HG03571 (cell line): Measurements from ENCODE around the gene RAB7A.

ENCODE experiments used
- ATAC-seq: cut with Tn5 transposase; IDR thresholded peaks from one replicate; pipeline ENCODE4 v1.9.1; 2021; ENCODE audit not compliant: unreplicated experiment

The RAB7A gene

DNA sequence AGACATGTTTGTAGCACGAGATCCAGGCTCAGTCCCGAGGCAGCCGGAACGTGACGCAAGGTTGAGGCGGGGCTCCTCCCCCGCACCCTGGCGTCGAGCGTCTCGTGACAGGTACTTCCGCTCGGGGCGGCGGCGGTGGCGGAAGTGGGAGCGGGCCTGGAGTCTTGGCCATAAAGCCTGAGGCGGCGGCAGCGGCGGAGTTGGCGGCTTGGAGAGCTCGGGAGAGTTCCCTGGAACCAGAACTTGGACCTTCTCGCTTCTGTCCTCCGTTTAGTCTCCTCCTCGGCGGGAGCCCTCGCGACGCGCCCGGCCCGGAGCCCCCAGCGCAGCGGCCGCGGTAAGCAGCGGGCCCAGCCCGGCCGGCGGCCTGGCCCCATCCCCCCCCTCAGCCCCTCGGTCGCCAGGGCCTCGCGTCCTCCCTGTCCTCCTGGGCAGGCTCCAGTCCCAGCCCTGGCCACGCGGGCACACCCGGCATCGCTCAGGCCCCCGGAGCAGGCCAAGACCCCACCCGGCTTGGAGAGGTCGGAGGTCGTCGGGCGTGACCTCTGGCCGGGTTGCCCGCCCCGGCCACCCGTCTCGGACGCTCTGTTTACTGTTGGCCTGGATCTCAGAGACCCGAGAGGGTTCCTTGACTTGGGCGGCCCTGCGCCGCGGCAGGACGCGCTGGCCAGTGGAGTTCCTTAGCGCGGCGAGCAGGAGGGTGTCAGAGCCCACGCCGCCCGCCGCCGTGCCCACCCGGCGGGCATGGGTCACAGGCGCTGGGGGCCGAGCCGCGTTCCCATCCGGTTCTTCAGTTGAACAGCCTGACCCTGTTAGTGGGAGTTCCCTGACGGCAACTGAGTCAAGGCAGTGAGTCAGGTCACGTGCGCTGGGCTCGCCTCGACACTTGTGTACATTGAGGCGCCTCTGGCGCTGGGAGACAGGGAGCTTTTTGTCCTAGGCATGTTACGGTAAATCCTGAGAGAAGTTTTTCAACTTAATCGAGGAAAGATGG, at the start of gene RAB7A:
Gene RAB7A (plus strand): TSS at position 161 of the 994 bp plus-strand sequence. CDS start 69,185 bp downstream, outside the sequence.
- peak; percentile 89 for ATAC-seq

DNA sequence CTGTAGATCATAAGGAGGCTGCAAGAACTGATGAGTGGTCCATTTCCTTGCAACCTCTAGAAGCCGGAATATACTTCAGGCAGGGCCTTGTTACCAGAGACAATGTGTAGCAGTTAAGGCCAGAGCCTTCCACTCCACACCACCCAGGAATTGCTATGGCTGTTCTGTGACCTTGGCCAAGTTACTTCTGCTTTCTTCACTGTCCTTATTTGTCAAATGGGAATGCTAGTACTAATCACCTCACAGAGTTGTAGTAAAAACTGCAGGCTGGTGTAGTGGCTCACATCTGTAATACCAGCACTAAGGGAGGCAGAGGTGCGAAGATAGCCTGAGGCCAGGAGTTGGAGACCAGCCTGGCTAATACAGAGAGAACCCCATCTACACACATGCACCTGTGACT, 46.6 kb upstream of the RAB7A start:
- no peak for ATAC-seq

DNA sequence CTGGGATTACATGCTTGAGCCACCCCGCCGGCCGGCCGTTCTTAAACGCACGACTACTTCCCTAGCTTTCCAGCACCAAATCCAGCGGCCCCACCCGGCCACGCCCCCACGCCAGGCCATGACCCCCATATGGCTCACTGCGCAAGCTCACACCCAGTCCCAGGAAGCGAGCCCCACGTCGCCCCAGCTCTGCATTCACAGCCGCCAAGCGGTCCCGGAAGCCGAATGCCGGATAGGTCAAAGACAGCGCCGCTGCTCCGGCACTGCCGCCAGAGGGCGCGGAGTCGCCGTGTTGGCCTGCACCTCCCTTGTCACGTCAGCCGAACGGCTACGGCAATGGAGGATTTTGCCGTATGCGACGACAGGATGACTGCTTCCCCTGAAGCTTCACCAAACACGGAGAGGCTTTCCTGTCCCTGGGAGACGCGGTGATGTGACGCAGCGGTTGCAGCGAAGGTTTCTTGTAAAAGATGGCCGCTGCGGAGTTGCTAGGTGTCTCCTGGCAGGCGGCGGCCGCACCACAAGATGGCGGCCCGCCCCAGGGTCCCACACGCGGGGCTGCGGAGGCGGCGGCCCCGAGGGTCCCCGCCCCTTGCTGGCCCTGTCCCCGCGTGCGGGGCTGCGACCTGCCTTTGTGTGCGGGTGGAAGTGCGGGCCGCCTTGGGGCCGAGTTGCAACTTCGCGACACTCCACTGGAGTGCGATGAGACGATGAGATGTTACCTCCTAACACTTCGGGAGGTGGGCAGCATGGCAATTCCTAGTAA, 45.2 kb upstream of the RAB7A start:
- ATAC-seq = peak; percentile 95

DNA sequence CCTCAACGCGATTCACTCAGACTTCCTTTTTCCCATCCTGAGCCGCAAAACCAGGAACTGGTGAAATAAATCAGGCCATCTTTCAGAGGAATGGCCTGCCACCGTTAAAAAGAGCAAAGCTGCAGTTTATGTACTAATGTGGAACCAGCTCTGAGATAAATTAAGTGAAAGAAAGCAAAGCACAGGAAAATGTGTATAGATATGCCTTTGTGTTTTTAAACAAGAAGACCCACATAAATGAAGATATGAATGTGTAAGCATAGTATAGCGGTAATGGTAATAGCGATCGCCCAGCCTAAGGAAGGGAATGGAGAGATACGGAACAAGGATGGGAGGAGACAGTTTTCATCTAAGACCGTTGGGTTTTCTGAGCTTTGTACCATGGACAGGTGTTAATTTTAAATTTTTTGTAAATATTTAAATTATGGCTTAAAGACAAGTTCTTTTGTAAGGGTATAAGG, 44.6 kb upstream of the RAB7A start:
- ATAC-seq = no peak

DNA sequence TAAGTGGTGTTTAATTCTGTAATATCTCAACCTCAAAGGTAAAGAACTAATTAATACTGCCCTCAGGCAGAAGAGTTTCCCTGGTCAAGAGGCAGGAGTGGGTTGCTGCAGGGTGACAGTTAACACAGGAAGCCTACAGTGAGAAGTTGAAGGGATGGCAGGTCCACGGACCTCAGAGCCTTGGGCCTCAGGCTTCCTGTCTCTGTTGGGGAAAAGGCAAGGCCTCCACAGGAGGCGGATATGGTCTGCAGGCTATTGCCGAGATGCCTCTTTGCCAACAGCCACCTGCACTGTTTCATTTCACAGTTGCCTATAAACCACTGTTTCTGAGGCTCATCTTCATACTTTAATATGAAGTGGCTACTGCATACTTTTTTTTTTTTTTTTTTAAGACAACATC, 42.0 kb upstream of the RAB7A start:
- no peak for ATAC-seq

DNA sequence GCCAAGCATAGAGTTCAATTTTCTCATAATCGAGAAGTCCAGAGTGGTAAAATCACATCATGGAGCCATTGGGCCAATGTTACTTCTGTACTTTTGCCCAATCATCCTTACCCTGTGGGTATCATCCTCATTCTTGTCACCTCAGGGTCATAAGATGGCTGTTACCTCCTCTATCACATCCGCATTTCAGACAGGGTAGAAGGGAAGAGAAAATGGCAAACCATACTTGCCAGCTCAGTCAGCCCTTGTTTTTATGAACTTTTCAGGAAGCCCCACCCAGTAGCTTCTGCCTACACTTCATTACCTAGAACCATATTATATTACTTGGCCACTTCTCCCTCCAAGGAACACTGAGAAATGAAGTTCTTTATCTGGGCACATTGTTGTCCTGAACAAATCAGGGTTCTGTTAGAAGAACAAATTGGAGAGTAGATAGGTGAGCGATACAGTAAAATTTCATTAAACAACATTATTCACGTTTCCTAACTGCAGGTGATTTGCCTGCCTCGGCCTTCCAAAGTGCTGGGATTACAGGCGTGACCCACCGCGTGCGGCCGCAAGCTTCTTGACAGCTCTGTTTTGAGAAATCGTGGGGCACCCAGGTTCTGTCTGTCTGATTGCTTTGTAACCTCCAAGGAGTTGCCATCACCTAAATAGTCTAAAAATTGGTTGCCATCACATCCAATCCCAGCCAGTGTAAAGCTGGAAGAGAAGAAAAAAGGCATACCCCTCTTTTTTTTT, 40.8 kb upstream of the RAB7A start:
- no peak for ATAC-seq

DNA sequence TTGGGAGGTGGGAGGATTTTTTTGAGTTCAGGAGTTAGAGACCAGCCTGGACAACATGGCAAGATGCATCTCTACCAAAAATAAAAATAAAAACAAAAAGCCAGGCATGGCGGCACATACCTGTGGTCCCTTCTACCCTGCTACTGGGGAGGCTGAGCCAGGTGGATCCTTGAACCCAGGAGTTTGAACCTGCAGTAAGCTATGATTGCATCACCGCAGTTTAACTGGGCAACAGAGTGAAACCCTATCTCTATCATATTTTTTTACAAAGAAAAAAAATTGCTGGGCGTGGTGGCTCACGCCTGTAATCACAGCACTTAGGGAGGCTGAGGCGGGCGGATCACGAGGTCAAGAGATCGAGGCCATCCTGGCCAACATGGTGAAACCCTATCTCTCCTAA, 39.5 kb upstream of the RAB7A start:
- no peak for ATAC-seq

DNA sequence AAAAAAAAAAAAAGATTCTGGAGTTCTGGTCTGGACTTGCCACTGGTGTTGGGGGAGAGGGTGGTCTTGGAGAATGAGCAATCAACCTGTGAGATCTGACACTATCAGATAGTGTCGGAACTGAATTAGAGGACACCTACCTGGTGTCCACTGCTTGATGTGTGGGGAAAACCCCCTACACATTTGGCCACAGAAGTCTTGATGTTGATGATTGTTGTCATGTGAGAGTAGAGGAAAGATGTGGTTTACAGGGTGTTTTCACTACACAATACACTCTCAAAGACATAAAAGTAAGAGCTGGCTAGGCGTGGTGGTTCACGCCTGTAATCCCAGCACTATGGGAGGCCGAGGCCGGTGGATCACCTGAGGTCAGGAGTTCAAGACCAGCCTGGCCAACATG, 36.9 kb upstream of the RAB7A start:
- no peak for ATAC-seq

DNA sequence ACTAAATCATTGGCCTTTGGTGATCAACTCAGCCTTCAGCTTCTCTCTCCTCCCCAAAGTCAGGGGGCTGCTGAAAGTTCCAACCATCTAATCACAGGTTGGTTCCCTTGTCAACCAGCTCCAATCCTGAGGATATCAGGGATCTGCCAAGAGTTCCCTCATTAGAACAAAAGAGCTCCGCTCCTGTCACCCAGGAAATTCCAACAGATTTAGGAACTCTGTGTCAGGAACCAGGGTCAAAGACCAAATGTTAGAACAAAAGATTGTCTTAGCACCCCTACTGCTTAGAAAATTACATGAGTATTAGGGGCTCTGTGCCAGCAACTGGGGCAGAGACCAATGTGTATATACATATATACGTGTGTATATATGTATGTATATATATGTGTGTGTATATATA, 32.3 kb upstream of the RAB7A start:
- no peak for ATAC-seq

DNA sequence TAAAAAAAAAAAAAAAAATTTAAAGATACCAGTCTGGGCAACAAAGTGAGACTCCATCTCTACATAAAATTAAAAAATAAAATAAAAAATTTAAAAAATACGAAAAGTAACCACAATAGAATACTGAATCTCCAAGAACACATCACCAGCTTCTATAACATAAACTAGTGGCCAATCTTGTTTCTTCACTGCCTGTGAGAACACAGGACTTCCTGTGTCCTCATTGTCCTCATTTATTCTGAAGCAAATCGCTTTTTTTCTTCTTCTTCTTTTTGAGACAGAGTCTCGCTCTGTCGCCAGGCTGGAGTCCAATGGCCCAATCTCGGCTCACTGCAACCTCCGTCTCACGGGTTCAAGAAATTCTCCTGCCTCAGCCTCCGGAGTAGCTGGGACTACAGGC, 28.6 kb upstream of the RAB7A start:
- ATAC-seq = no peak

DNA sequence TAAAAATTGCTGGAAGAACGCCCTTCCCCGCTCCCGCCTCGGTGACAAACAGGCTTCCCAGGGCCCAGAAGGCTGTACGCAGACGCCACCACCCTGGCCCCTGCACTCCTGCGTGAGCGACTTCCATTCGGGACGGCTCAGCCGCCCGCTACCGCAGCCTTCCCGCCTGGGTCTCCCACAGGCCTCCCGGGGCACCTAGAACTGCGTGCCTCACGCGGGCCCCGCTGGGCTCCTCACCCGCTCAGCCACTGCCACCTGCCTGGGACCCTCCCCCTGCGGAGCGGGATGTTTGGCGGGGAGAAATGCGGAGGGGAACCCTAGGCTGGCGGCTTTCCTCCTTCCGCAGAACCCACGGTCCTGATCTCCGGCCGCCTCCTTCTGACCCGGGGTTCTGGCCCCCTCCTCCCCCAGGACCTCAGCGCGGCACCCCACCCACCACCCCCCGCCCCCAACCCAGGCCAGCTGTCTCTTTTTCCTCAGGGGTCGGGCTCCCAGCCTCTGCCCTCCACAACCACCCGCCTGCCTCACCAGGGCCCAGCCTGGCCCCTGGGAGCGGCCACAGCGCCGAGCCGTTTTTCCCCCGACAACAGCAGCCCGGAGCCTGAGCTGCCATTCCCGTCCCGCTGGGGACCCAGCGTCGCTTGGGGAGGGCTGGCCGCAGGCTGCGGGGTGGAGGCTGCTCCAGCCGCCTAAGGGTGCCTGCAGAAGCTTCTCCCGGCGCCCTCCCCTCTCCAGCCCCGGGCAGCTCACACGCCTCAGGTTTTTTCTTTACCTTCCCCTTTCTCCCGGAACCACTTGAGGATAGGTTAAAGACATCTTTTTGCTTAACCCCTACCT, 27.6 kb upstream of the RAB7A start:
- ATAC-seq = no peak

DNA sequence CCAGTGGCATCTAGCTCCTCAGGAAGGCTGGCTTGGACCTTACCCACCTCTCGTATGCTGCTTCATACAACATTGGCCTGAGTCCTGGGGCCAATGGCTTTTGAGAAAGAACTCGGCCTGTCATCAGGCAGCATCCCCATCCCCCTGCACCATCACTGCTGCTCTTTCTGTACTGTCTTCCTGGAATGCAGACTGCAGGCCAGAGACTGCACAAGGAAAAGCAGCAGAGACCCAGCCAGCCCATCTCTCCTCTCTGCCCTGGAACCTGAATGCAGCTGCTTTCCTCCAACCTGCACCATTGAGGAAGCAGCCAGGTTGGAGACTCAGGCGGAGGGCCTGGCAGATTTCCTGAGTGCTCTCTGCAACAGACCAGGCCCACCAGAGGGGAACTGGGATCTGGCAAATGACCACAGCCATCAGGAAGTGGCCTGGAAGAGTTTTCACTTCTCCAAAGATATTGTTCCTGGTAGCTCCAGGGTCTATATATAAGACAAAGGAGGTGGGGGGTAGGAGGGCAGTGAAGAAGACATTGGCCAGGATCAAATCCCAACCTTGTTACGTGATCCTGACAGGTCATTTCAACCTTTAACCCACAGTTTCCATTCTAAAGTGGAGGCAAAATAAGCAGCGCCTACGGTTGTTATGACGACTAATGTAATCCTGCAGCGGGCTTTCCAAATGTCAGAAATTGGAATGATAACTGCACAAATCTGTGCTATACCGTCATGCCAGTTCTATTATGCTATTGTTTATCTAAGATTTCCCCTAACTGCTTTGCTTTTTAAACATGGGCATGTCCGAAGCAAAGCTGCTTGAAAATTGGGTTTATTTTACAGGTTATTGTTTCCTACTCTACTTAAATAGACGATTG, 24.4 kb upstream of the RAB7A start:
- ATAC-seq = no peak

DNA sequence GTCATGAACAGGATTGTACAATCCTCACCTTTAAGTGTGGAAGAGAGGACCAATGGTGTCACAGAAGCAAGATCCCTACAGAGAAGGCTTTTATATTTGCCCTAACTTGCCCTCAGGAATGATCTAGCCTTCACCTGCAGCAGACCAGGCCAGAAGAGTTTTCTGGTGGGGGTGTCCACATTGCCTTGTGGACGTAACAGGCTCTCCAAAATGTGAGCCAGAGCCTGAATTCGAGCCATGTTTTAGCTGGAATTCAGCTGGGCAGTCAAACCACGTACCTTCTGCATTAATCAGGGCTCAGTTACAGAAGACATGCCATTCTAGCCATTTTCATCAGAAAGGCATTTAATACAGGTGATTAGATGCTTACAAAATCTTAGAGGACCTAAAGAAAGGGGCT, 23.6 kb upstream of the RAB7A start:
- no peak for ATAC-seq

DNA sequence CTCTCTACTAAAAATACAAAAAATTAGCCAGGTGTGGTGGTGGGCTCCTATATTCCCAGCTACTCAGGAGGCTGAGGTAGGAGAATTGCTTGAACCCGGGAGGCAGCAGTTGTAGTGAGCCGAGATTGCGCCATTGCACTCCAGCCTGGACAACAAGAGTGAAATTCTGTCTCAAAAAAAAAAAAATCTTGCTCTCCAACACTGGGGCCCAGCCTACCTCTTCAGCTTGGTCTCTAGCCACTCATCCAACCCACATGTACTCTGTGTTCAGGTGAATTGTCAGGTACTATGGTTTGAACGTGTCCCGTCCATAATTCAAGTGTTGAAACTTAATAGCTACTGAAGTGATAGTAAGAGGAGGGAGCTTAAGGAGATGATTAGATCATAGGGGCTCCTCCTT, 22.4 kb upstream of the RAB7A start:
- ATAC-seq = no peak

DNA sequence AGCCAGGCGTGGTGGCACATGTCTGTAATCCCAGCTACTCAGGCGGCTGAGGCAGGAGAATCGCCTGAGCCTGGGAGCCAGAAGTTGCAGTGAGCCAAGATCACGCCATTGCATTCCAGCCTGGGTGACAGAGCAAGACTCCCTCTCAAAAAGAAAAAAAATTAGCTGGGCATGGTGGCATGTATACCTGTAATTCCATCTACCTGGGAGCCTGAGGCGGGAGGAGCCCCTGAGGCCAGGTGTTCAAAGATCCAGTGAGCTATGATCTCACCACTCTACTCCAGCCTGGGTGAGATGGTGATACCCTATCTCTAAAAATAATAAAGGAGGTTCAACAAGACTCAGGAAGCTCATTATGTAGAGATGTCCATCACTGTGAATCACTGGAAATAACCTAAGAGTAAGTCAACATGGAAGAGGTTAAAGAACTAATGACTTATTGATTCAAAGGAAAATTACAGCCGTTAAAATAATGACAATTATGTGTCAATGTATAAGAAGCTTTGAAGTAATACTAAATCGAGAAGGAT, 19.8 kb upstream of the RAB7A start:
- no peak for ATAC-seq

DNA sequence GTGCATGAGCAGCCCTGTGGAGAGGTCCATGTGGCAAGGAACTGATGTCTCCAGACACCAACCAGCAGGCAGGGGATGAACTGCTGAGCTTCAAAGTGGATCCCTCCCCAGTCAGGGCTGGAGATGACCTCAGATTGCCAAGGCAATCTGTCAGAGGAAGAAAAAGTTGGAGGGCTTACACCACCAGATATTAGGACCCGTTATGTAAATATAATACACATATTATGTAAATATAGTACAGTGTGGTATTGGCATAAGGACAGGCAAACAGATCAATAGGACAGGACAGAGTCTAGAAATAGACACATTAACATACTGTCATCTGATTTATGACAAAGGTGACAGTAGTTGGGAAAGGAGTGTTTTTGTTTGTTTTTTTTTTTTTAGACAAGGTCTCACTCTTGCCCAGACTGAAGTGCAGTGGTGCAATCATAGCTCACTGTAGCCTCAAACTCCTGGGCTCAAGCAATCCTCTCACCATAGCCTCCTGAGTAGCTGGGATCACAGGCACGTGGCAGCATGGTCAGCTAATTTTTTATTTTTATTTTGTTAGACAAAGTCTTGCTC, 18.0 kb upstream of the RAB7A start:
- no peak for ATAC-seq

DNA sequence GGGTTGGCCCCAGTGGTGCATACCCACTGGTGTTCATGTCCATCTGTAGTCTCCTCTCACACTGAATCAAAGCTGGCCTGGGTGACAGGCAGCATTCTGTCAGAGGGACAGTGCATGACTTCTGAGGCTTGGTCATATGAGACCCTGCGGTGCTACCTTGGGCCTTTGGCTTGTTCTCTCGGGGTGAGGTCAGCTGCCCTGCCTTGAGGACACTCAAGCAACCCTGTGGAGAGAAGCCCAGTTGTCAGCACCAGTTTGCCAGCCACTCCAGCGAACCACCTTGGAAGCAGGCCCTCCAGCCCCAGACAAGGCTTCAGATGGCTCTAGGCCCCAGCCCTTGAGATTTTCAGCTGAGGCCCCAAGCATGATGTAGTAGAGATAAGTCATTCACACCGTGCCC, 16.9 kb upstream of the RAB7A start:
- ATAC-seq = no peak

DNA sequence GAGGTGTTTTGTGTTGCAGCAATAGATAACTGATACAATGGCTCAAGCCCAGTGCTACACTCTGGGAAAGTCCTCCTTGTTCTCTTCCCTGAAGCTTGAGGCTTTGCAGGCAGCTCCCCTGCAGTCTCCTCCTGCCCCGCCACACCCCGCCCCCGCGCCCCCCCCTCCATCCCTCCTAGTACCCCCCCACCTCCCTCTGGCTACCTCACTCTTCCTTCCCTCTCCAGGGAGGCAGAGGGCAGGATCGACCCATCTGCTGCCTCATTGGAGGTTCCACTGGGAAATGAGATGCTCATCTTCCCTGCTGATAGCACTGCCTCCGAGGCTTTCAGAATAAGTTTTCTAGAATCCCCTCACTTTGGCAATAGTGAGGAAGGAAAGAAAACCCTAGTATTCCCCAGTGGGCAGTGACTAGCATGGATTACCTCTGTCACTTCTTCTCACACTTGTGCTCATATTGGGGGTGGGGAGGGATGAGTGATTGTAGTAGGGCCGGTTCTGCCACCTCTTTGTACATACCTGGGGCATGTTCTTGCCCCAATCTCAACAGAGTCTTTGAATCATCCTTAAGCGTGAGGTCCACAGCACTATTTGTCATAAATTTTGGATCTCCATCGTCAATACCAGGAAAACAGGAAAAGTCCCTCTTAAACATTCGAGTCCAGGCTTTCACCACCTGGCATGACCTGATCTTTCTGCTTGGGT, 16.3 kb upstream of the RAB7A start:
- ATAC-seq = no peak
